Endothelial cell of umbilical vein (primary cell): ENCODE data around the gene NAPB. TPM values are rescaled to one million over a fixed set of nuclear protein-coding genes. Genes with fewer than 3 reads are reported as not detected.

ENCODE experiments used
- BruUV-seq: library from RNA; stranded (reverse); fragments of 400-500 nt; replicated peaks from 2 replicates; lab custom pipeline; 2021; lab: Mats Ljungman, UMichigan
- CTCF ChIA-PET: fragments of 300-600, 350-600 bp; sonication (Branson Sonifier 250); formaldehyde crosslinking; loops from one replicate; lab custom pipeline; 2021; ENCODE audit warnings: antibody characterized with exemption, inconsistent platforms; lab: Charles Lee
- POLR2A ChIA-PET: fragments of 300-600, 350-600 bp; sonication (Branson Sonifier 250); formaldehyde crosslinking; loops from one replicate; lab custom pipeline; 2021; ENCODE audit warnings: antibody characterized with exemption, inconsistent platforms; lab: Charles Lee
- DNase-seq: peaks from one replicate; pipeline ENCODE4 v3.0.0-alpha.2; 2011; ENCODE audit warnings: low read depth, low spot score
- FAIRE-seq: peaks from 2 replicates; lab custom pipeline; 2011; peaks lifted over from hg19 to GRCh38; lab: Jason Lieb, UNC
- H2AFZ ChIP-seq: 2 replicates; pipeline ENCODE4 v1.6.0; 2012; ENCODE audit warnings: low read depth, low read length, control low read depth, inconsistent platforms
- H3K27ac ChIP-seq: 2 replicates; pipeline ENCODE4 v1.5.1; 2011; ENCODE audit warnings: low read depth, mild to moderate bottlenecking, control low read depth, low read length, moderate library complexity; ENCODE audit not compliant: insufficient read depth
- H3K27me3 ChIP-seq, 2 experiments: 2 replicates each; pipeline versions ENCODE4 v1.6.0 to v1.6.1; 2011; ENCODE audit warnings: low read length in 2 of 2, mixed read lengths in 1 of 2; ENCODE audit not compliant: control insufficient read depth in 2 of 2, insufficient read depth in 2 of 2
- H3K36me3 ChIP-seq, 2 experiments: 2 replicates in 1 of 2; 3 replicates in 1 of 2; pipeline ENCODE4 v1.5.1; 2011; ENCODE audit warnings: low read length in 2 of 2, mild to moderate bottlenecking in 1 of 2, moderate library complexity in 1 of 2; ENCODE audit not compliant: control insufficient read depth in 2 of 2, insufficient read depth in 2 of 2; ENCODE audit errors: extremely low read depth in 1 of 2
- H3K4me1 ChIP-seq: 3 replicates; pipeline ENCODE4 v1.5.1; 2011; ENCODE audit warnings: mild to moderate bottlenecking, low read length; ENCODE audit not compliant: control insufficient read depth, insufficient read depth; ENCODE audit errors: extremely low read depth
- H3K4me2 ChIP-seq: 2 replicates; pipeline ENCODE4 v1.6.1; 2011; ENCODE audit warnings: low read length, control low read depth, mixed read lengths; ENCODE audit not compliant: insufficient read depth
- H3K4me3 ChIP-seq, 3 experiments: fragments of 200-600 bp in 1 of 3; sonication (generic), shearing (Covaris generic) in 1 of 3; replicated peaks in 1 of 3; 2 replicates each; pipeline ENCODE4 v1.5.1; 2011 to 2016; ENCODE audit warnings: control low read depth in 3 of 3, low read length in 3 of 3, mild to moderate bottlenecking in 2 of 3, inconsistent platforms in 1 of 3, low read depth in 1 of 3, moderate library complexity in 1 of 3; ENCODE audit not compliant: insufficient read depth in 1 of 3
- H3K79me2 ChIP-seq: 2 replicates; pipeline ENCODE4 v1.6.0; 2012; ENCODE audit warnings: low read length, inconsistent platforms; ENCODE audit not compliant: control insufficient read depth, insufficient read depth
- H3K9ac ChIP-seq: replicated peaks from 2 replicates; pipeline ENCODE3; 2011; ENCODE audit warnings: low read length, control low read depth; ENCODE audit not compliant: insufficient read depth; ENCODE audit errors: extremely low read depth
- H3K9me1 ChIP-seq: replicated peaks from 3 replicates; pipeline ENCODE4 v1.6.0; 2011; ENCODE audit warnings: mild to moderate bottlenecking, low read length; ENCODE audit not compliant: control insufficient read depth, insufficient read depth; ENCODE audit errors: extremely low read depth
- H3K9me3 ChIP-seq: replicated peaks from 2 replicates; pipeline ENCODE4 v1.5.1; 2012; ENCODE audit warnings: low read length, inconsistent platforms; ENCODE audit not compliant: control insufficient read depth, insufficient read depth
- H4K20me1 ChIP-seq: replicated peaks from 2 replicates; pipeline ENCODE3; 2011; ENCODE audit warnings: mild to moderate bottlenecking, low read length; ENCODE audit not compliant: control insufficient read depth, insufficient read depth; ENCODE audit errors: extremely low read depth
- EZH2 ChIP-seq: IDR thresholded peaks from 2 replicates; pipeline ENCODE4 v1.6.1; 2012; ENCODE audit warnings: borderline replicate concordance, low read depth, mild to moderate bottlenecking, moderate library complexity, low read length, inconsistent platforms; ENCODE audit not compliant: severe bottlenecking
- FOS ChIP-seq: IDR thresholded peaks from 2 replicates; pipeline ENCODE4 v1.6.1; 2011; ENCODE audit warnings: mild to moderate bottlenecking, low read length, moderate library complexity, borderline replicate concordance; ENCODE audit not compliant: insufficient read depth
- GATA2 ChIP-seq: IDR thresholded peaks from 2 replicates; pipeline ENCODE4 v1.7.0; 2011; ENCODE audit warnings: low read depth, mild to moderate bottlenecking, moderate library complexity, mixed read lengths, low read length; ENCODE audit not compliant: insufficient read length, insufficient read depth
- JUN ChIP-seq: IDR thresholded peaks from 2 replicates; pipeline ENCODE4 v1.6.1; 2011; ENCODE audit warnings: borderline replicate concordance, low read depth; ENCODE audit not compliant: insufficient read length, insufficient read depth
- MYC ChIP-seq: IDR thresholded peaks from one replicate; pipeline ENCODE4 v1.6.1; 2011; ENCODE audit warnings: mild to moderate bottlenecking, low read depth, low read length
- POLR2A ChIP-seq: IDR thresholded peaks from 2 replicates; pipeline ENCODE4 v1.6.1; 2012; ENCODE audit warnings: low read depth, mild to moderate bottlenecking, control low read depth, low read length
- POLR2AphosphoS5 ChIP-seq: IDR thresholded peaks from 2 replicates; pipeline ENCODE4 v1.6.1; 2012; ENCODE audit warnings: low read depth, mild to moderate bottlenecking, control low read depth, low read length, moderate library complexity; ENCODE audit not compliant: insufficient read depth
- dilution Hi-C: fragments of 300-500 bp; cut with MboI; formaldehyde crosslinking; loops from one replicate; pipeline ENCODE4 v1.15.0; 2019; ENCODE audit warnings: low sequenced_read_pairs; ENCODE audit not compliant: extremely low pct_ligation_motif_present
- intact Hi-C: fragments of 100-400 bp; cut with micrococcal nuclease; formaldehyde crosslinking; loops from one replicate; pipeline ENCODE4 v1.10.0; 2022
- polyA plus RNA-seq, 4 experiments: library from polyadenylated mRNA; depleted of rRNA in 3 of 4; stranded (reverse) in 3 of 4; unstranded in 1 of 4; fragments of >200 nt; gene quantifications; 2 replicates each; pipeline versions ENCODE4 v1.2.1 to v1.2.3, GENCODE V29; 2011 to 2012; ENCODE audit warnings: missing spikeins in 1 of 4
- total RNA-seq: library from RNA; stranded (reverse); gene quantifications from 2 replicates; pipeline ENCODE4 v1.2.3, GENCODE V29; 2021
- TF ChIP-seq, protein P1 (sequence below), 2 donors: IDR thresholded peaks; 1 replicate in 1 of 2; 2 replicates in 1 of 2; pipeline ENCODE4 v1.5.1; 2011; ENCODE audit warnings: low read length in 2 of 2, mild to moderate bottlenecking in 2 of 2, moderate library complexity in 2 of 2, control low read depth in 1 of 2, inconsistent platforms in 1 of 2, low read depth in 1 of 2; ENCODE audit not compliant: insufficient read depth in 1 of 2; ENCODE audit errors: extremely low read depth in 1 of 2
- TF ChIP-seq, protein P2 (sequence below): IDR thresholded peaks from 2 replicates; pipeline ENCODE4 v1.6.1; 2011; ENCODE audit not compliant: insufficient read depth, insufficient read length

Gene NAPB
- total and polyA plus RNA-seq, 2 donors (not counting 3 experiments of a cell fraction or from before 2014, with no cell fraction given), result 4.7 to 10.1 TPM

DNA sequence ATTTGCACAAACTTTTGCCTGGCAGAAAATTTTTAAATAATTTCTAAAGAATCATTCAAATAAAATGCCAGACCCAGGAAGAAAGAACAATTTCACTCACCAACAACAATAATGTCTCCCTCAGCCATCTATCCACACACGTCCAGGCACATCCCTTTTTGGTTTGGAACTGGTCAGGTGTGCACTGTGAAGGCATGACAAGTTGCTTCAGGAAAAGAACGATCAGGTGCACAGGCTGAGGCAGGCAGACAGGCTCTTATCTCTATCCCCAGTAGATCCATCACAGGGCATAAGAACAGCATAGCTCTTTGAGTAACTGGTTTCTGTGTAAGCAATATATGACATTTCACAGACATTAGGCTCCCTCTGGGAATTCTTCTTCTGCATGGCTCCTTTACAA, 88.8 kb downstream of the NAPB start:
- Histone ChIP-seq H3K79me2 (no peaks in the 10 kb centered on the region), H4K20me1 (no peaks in the 10 kb centered on the region), H3K4me2 (peak overlapping the region; percentile 31), H2AFZ (no peak overlapping the region), H3K9ac (no peak overlapping the region), H3K4me1 (peaks cover 9% of the 10 kb centered on the region), H3K9me1 (no peaks in the 10 kb centered on the region), H3K36me3 (no peaks in the 10 kb centered on the region), H3K9me3 (no peaks in the 10 kb centered on the region), H3K27me3 (no peaks in the 10 kb centered on the region), H3K4me3 (no peak overlapping the region), H3K27ac (no peak overlapping the region)
- dilution Hi-C loops, result no loop called here
- DNase-seq (no peak), FAIRE-seq (no peak)
- intact Hi-C loops, result no loop called here
- POLR2A ChIA-PET, result no interaction called here
- CTCF ChIA-PET, result interaction anchor here (0.9 to 1.8 kb wide), 12 partner anchors 9 to 994 kb away, joined by 3 to 7 read pairs (median 4); no protein-coding TSS in a partner anchor
- no TSS peak for BruUV-seq
- TF ChIP-seq MYC (no peak), GATA2 (no peak), JUN (no peak), POLR2AphosphoS5 (no peak), FOS (no peak), EZH2 (no peak), POLR2A (no peak)
- TF ChIP-seq, protein P1, sequence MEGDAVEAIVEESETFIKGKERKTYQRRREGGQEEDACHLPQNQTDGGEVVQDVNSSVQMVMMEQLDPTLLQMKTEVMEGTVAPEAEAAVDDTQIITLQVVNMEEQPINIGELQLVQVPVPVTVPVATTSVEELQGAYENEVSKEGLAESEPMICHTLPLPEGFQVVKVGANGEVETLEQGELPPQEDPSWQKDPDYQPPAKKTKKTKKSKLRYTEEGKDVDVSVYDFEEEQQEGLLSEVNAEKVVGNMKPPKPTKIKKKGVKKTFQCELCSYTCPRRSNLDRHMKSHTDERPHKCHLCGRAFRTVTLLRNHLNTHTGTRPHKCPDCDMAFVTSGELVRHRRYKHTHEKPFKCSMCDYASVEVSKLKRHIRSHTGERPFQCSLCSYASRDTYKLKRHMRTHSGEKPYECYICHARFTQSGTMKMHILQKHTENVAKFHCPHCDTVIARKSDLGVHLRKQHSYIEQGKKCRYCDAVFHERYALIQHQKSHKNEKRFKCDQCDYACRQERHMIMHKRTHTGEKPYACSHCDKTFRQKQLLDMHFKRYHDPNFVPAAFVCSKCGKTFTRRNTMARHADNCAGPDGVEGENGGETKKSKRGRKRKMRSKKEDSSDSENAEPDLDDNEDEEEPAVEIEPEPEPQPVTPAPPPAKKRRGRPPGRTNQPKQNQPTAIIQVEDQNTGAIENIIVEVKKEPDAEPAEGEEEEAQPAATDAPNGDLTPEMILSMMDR (IDR thresholded peaks at IDR 0.05; ENCODE audit: extremely low read depth in 1 of 2, insufficient read depth in 1 of 2, low read depth in 1 of 2, low read length in 2 of 2), result no peak
- TF ChIP-seq, protein P2, sequence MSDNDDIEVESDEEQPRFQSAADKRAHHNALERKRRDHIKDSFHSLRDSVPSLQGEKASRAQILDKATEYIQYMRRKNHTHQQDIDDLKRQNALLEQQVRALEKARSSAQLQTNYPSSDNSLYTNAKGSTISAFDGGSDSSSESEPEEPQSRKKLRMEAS, result no peak
